D721Med (cell line): ENCODE measurements around the gene WIZ.

ENCODE experiments used
- DNase-seq: peaks from one replicate; pipeline ENCODE4 v3.0.0; 2011; ENCODE audit warnings: low spot score; ENCODE audit not compliant: insufficient read length
- FAIRE-seq: peaks from 2 replicates; lab custom pipeline; 2011; peaks lifted over from hg19 to GRCh38; lab: Jason Lieb, UNC
- TF ChIP-seq, protein P1 (sequence below): IDR thresholded peaks from 2 replicates; pipeline ENCODE4 v1.5.1; 2012; ENCODE audit warnings: mild to moderate bottlenecking, control low read depth; ENCODE audit not compliant: insufficient read depth; ENCODE audit errors: missing control alignments

The WIZ gene

DNA sequence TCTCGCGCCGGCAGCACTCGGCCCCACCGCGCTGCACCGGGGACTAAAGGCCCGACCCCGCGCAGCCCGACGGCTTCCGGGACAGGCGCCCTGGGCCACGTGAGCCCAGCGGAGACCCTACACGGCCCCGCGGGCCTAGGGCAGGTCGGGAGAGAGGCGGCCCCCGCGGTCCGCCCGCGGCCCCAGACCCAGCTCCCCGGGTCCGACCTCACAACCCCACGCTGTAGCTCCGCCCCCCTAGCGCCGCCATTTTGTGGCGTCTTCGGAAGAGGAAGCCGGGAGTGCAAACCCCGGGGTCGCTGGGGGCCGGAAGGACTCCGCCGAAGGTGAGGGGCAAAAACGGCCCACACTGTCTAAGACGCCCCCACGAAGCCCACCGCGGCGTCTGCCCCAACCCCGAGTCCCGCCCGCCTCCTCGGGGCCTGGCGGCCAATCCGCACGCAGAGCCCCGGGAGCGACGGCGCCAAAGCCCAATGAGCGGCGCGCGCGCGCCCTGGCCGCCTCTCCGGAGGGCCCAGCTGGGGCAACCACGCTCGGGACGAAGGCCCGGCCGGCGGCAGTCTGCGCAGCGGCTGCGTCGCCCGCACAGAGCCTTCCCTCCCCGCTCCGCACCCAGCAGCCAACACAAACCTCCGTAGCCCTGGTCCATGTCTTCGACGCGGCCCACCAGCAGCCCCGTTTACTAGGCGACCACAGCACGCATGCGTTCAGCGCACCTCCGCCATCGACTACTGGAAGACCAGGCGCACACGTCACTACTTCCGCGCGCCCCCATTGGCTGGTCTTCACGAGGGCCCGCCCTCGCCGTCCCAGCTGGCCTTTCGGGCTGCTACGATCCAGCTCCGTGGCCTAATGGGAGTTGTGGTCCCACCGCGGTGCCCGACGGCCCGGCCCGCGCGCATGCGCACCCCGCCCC, 70.4 kb downstream of the WIZ start, which contains the start of gene AKAP8:
TSS of gene AKAP8 (minus strand) at position 705 of the 916 bp plus-strand sequence. CDS start at position 649, 56 bp downstream.
- TF ChIP-seq, protein P1, sequence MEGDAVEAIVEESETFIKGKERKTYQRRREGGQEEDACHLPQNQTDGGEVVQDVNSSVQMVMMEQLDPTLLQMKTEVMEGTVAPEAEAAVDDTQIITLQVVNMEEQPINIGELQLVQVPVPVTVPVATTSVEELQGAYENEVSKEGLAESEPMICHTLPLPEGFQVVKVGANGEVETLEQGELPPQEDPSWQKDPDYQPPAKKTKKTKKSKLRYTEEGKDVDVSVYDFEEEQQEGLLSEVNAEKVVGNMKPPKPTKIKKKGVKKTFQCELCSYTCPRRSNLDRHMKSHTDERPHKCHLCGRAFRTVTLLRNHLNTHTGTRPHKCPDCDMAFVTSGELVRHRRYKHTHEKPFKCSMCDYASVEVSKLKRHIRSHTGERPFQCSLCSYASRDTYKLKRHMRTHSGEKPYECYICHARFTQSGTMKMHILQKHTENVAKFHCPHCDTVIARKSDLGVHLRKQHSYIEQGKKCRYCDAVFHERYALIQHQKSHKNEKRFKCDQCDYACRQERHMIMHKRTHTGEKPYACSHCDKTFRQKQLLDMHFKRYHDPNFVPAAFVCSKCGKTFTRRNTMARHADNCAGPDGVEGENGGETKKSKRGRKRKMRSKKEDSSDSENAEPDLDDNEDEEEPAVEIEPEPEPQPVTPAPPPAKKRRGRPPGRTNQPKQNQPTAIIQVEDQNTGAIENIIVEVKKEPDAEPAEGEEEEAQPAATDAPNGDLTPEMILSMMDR = no peak
- FAIRE-seq (no peak), DNase-seq (peak; percentile 92)

DNA sequence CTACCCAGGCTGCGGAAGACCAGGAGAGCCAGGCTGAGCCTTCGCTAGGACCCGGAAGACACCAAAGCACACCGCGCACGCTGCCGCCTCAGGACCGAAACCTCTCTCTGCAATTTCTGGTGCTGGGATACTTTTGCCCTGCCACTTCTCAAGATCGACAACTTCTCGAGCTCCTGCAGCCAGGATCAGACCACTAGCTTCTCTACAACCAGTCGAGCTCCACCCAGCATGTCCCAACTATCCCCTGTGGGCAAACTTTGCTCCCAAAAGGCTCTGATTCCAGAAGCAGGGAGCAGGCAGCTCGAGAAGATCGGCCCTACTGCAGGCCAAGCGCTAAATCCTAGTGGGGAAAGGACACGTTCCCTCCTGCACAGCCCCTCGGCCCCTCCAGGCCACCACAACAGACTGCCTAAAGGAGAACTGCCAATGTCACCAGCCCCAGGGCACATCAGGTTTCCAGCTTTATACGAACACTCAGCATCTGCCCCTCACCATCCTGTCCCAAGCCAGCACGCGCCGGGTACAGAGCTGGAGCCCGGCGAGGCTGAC, 71.1 kb downstream of the WIZ start:
- TF ChIP-seq, protein P1 = no peak
- FAIRE-seq = no peak
- DNase-seq = no peak

DNA sequence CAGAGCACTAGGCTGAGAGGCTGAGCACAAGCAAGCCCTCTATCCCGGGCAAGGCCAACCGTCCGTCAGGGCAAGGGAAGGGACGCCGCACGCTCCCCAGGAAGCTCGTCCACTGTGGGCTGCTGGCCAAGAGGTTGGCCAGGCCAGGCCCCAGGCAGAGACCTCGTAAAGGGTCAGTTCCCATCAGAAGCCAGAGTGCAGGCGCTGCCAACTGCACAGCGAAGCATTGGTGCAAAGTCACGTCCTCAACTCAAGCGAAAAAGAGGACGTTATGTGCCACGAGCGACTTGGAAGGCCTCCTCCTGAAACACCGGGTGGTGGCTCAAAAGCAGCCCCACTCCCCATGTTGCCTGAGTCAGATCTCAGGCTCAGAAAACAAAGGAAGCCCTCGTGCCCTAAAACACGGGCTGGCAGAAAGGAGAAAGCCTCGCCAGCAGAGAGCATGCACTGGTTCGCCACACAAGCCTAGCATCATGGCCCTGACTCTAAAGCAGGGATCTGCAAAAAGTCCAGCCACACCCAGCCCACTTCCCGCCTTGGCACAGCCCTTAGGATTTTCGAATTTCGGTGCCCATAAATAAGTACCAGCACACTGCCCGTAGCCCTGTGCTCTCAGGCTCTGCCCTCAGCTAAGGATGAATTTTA, 74.8 kb downstream of the WIZ start:
- no peak for DNase-seq
- no peak for FAIRE-seq
- TF ChIP-seq, protein P1 = no peak

DNA sequence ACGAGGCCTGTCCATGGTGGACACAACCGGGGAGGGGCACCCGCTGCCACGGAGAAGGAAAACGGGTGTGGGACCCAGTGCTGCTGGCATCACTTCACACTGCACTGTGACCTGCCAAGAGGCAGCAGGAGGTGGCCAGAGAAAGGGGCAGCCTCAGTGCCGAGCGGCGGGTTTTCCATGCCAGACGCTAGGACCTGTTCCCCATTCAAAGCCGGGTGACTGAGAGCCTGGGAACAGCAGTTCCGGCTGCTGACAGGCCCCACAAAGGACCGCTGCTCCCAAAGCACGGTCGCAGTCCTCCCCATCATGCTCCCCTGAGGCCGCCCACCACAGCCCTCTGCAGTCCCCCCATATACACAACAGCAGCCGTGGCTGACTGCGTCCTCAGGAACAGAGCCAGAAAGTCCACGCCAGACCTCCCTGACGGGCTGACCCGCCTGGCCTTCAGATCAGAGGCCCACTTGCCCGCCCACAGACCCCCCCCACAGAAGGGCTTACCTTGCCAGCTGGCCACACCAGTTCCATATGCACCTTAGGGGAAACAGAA, 75.6 kb downstream of the WIZ start:
- TF ChIP-seq, protein P1 = no peak
- FAIRE-seq (no peak), DNase-seq (no peak)

DNA sequence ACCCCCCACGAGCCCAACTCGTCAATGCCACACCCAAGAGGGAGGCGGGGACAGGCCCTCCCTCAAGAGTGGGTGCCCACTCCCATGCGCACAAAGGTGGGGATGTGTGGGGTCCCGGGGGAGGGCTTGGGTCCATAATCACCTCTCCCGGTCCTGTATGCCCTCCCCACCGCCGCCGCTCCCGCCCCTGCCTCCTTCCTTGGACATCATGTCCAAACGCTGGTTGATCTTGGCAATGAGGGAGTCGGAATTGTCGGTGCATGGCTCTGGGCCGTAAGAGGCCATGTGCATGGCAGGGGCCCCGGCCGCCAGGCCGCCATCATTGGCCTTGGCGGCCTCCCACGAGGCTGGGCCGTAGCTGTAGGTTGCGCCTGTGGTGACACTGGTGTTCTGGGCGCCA, 76.1 kb downstream of the WIZ start:
- FAIRE-seq (no peak), DNase-seq (no peak)
- TF ChIP-seq, protein P1 = no peak

DNA sequence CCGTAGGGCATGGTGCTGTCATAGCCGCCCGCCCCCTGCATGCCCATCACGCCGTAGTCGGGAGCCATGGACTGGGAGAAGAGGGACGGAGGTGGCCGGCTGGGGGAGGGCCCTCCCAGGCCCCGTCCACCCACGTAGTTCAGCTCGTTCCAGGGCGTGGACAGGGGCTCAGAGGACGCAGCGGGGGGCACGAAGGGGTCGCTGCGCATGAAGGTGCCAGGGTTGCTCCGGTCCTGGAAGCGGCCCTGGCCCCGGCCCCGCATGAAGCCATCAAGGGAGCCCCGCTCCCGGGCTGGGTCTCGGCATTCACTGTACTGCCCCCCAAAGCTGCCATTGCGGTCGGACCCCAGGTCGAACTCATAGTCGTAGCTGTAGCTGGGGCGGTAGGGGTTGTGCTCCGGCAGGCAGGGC, 76.9 kb downstream of the WIZ start:
- TF ChIP-seq, protein P1 = no peak
- no peak for DNase-seq
- no peak for FAIRE-seq
